ENCODE data around the gene NMNAT3. TPM values are rescaled to one million over a fixed set of nuclear protein-coding genes. Genes with fewer than 3 reads are reported as not detected.

Gene NMNAT3
- total RNA-seq, 2 experiments from 2014 or later: 0.55 to 0.80 TPM

- Mint-ChIP-seq H3K36me3 (no peaks in the 10 kb centered on the region), H3K9me3 (ENCODE audit: low read depth) (no peaks in the 10 kb centered on the region), H3K4me1 (no peaks in the 10 kb centered on the region), H3K4me3 (no peak overlapping the region), H3K27me3 (no peaks in the 10 kb centered on the region), H3K27ac (no peak overlapping the region)
- CTCF ChIA-PET: no interaction called here
- DNase-seq (no peak), ATAC-seq (no peak)
Measured at GRCh38 chr3:139519998-139520737, 157.6 kb downstream of the NMNAT3 start.

- no peak overlapping the region for H3K27ac Mint-ChIP-seq
- H3K36me3 Mint-ChIP-seq: no peaks in the 10 kb centered on the region
- ATAC-seq (no peak), DNase-seq (no peak)
- H3K4me3 Mint-ChIP-seq: no peak overlapping the region
- no peaks in the 10 kb centered on the region for H3K4me1 Mint-ChIP-seq
- no peaks in the 10 kb centered on the region for H3K27me3 Mint-ChIP-seq
- CTCF ChIA-PET: no interaction called here
- H3K9me3 Mint-ChIP-seq (ENCODE audit: low read depth): no peaks in the 10 kb centered on the region
Measured at GRCh38 chr3:139518926-139519842, 158.6 kb downstream of the NMNAT3 start.

- Mint-ChIP-seq H3K36me3 (no peaks in the 10 kb centered on the region), H3K27ac (no peak overlapping the region), H3K4me3 (no peak overlapping the region), H3K9me3 (ENCODE audit: low read depth) (no peaks in the 10 kb centered on the region), H3K27me3 (no peaks in the 10 kb centered on the region), H3K4me1 (no peaks in the 10 kb centered on the region)
- ATAC-seq (no peak), DNase-seq (no peak)
- CTCF ChIA-PET: no interaction called here
Measured at GRCh38 chr3:139518306-139518705, 159.5 kb downstream of the NMNAT3 start.

- no peak overlapping the region for H3K4me3 Mint-ChIP-seq
- no peaks in the 10 kb centered on the region for H3K4me1 Mint-ChIP-seq
- H3K9me3 Mint-ChIP-seq (ENCODE audit: low read depth): no peaks in the 10 kb centered on the region
- H3K27ac Mint-ChIP-seq: no peak overlapping the region
- ATAC-seq: no peak
- no peaks in the 10 kb centered on the region for H3K27me3 Mint-ChIP-seq
- DNase-seq: no peak
- no peaks in the 10 kb centered on the region for H3K36me3 Mint-ChIP-seq
- CTCF ChIA-PET: no interaction called here
Measured at GRCh38 chr3:139517321-139518065, 160.3 kb downstream of the NMNAT3 start.

- Mint-ChIP-seq H3K4me1 (no peaks in the 10 kb centered on the region), H3K27me3 (no peaks in the 10 kb centered on the region), H3K9me3 (ENCODE audit: low read depth) (no peaks in the 10 kb centered on the region), H3K27ac (no peak overlapping the region), H3K4me3 (no peak overlapping the region), H3K36me3 (no peaks in the 10 kb centered on the region)
- DNase-seq (no peak), ATAC-seq (no peak)
- CTCF ChIA-PET: no interaction called here
Measured at GRCh38 chr3:139514741-139515140, 163.0 kb downstream of the NMNAT3 start.

Other genes starting within 250 kb of the NMNAT3 start
- not detected for gene RBP2, start 201.5 kb downstream of the NMNAT3 start, total RNA-seq
- gene RBP1, start 138.2 kb downstream of the NMNAT3 start, total RNA-seq: not detected

All from activated CD8-positive, alpha-beta memory T cell treated with anti-CD3 and anti-CD28 coated beads, Interleukin-2, amount 10 ng/mL, durations not matched to agents 7 days and 5 days (primary cell).